ENCODE data around the gene LRRC34.

LRRC34 gene

DNA sequence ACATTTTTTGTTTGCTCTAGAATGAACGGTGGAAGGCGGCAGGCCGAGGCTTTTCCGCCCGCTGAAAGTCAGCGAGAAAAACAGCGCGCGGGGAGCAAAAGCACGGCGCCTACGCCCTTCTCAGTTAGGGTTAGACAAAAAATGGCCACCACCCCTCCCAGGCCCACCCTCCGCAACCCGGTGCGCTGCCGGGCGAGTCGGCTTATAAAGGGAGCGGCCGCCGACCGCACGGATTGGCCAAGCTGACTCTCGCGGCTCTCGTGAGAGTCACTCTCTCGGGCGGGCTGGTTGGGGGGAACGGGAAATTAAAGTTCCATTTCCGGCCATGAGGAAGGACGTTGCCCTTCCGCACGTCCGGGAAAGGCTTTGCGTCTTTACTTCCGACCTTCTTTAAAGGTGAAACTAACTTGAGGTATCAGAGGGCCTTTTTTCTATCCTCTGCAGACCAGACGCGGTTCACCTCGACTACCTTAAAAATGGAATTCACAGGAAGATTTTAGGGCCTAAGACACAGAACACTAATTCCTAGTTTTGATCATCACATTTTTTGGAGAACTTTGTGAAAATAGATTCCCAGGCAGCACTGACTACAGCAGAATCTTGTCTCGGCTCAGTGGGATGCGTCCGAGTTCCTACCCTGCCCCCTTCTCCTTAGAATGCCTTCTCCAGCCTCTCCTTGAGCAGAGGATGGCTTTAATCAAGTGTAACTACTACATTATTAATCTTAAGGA is 47.7 kb downstream of the LRRC34 start, which contains the start of gene TERC:
Gene TERC (minus strand): TSS at position 179 of the 731 bp plus-strand sequence.
- peak; percentile 84 to 88 for DNase-seq (ENCODE audit: low read depth in 2 of 2)

DNA sequence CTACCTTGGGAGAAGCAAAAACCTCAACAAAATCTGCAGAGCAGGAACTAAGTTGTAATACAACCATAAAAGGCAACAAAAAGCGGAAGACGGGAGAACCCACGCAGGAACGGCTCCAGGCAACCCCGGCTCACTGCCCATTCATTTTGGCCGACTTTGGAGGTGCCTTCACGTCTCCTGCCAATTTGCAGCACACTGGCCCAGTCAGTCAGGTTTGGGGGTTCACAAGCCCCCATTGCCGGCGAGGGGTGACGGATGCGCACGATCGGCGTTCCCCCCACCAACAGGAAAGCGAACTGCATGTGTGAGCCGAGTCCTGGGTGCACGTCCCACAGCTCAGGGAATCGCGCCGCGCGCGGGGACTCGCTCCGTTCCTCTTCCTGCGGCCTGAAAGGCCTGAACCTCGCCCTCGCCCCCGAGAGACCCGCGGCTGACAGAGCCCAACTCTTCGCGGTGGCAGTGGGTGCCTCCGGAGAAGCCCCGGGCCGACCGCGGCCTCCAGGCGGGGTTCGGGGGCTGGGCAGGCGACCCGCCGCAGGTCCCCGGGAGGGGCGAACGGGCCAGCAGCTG is 48.3 kb downstream of the LRRC34 start:
- peak in 1 of 2 donors; percentile 44 for DNase-seq (ENCODE audit: low read depth in 2 of 2)

DNA sequence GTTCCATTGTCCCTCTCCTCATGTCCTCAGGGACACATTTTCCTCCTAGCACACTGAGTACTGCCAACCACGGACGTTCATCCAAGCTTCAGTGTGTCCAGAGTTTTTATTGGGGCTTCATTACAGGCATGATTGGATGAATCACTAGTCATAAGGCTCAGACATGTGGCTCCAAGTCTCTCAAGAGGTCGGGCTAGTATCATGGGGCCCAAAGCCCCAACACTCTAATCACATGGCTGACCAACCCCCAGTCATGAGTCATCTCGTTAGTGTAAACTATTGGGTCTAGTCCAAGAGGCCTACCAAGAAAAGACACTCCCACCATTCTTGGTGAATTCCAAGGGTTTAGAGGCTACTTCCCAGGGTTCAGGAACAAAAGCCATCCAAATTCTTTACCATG is 52.2 kb downstream of the LRRC34 start:
- DNase-seq (ENCODE audit: low read depth in 2 of 2): no peak

DNA sequence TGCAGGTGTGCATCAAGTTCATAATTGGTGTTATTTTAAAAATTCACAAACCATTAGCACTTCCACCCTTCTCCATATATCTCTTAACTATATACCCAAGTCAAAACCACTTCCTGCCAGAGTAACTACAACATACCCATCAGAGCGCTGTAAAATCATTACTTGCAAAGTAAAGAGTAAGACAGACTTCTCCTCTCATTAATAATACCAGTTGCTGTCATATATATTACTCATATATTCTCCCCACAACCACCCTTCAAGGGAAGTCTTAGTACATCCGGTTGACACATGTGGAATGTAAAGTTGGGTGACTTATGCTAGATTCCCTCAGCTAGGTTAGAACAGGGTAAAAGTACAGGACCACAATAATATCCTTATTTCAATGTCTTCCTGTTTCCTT is 53.4 kb downstream of the LRRC34 start:
- DNase-seq (ENCODE audit: low read depth in 2 of 2): no peak

DNA sequence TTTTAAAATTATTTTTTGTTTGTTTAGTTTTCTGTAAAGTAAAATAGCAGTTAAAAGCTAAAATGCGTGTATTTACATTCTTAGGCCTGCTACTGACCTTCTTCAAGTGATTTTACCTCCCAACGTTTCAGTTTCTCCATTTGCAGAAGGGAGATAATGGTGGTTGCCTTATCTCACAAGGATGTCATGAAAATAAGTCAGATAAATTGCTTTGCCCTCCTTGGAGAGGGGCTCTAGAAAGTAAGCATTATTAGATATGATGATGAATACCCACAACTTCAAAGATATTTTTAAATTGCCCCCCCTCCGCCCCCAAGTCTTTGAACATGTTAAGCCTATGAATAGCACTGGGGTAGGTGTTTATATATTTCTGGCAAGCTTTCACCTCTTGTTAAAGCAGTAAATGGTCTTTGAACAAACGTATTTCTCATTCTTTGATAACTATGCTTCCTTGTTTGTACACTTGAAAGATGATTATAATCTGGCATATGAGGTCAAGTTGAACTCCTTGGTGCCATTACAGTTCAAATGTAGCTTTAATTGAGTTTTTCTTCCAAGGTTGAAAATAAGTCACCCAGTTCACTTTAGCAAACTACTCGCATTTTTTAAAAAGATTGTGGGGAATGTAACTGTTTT is 54.2 kb downstream of the LRRC34 start:
- DNase-seq (ENCODE audit: low read depth in 2 of 2): no peak

DNA sequence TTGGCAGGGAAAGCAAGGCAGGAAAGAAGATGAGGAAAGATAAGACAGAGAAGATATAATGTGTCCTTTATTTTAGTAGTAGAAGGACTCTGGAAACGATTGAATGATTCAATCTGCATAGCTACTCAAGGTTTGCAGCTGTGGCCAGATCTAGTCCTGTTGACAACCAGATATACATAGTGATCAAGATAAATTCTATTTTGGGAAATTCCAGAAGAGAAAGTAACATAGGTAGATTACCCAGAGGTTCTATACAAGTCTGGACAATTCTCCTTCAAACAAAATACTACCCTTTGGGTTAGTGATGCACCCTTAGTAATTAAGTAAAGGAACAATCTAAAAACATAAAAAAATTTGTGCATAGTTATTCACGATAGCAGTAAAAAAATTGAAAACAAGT is 57.2 kb downstream of the LRRC34 start:
- no peak for DNase-seq (ENCODE audit: low read depth in 2 of 2)

DNA sequence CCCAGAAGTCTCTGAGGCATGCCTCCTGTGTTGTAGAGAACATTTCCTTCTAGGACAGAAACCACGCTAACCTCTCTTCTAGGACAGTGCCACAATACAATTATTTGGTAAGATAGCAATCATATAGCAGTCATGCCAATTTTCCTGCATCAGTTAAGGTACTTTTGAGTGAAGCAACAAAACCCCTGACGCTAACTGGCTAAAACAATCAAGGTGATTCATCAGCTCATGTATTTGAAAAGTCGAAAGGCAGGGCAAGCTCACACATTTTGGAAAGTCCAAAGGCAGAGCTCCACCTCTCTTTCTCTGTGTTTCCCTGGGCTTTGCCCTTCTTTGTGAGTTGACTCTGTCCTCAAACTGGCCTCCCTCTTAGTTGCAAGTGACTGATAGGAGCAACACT is 58.0 kb downstream of the LRRC34 start:
- DNase-seq (ENCODE audit: low read depth in 2 of 2): no peak

DNA sequence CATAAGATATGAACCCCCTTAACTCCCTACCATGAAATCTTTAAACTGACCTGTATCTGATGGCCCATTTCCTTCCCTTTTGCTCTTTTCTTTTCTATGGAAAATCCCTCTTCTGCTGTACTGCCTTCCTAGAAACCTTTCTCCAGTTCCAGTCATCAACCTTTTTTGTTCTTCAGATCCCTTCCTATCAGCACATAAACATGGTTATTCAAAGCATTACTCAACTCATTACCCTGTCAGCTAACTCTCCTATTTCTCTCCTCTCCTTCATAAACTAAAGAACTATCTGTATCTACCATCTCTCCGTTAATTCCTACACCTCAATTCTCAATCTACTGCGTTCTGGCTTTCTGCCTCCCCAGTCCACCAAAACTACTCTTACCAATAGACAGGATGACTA is 60.8 kb downstream of the LRRC34 start:
- DNase-seq (ENCODE audit: low read depth in 2 of 2): no peak

DNA sequence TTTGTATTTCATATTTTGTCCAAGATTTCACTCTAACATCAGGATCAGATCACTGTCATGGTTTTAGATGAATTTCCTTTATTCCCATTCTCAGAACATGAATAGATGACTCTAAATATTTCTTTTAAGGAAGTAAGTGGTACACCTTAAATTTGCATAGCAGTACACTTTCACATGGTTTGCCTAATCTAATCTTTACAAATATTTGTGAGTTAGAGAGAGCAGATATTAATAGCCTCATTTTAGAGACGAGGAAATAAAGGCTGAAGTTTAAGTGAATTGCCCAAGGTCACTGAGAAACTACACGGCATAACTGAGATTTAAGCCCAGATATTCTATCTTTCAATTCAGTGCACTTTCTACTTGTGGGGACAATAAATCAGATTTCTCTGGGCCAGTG is 62.0 kb downstream of the LRRC34 start:
- no peak for DNase-seq (ENCODE audit: low read depth in 2 of 2)

DNA sequence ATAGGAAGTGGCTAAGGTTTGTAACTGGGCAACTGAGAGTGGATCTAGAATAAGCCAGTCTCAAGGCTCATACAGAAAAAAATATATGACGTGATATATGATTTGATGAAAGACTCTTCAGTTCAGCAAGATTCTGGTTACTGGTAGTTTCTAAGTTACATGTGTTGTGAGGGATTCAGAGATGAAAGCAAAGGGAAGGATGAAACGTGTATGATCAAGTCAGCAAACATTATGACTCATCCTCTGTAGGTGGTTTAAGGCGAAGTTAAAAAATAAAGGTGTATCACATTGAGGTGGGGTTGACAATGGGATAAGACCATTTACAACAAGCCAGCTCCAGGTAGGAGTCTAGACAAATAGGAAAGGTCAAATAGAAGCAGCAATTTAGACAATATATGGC is 64.0 kb downstream of the LRRC34 start:
- DNase-seq (ENCODE audit: low read depth in 2 of 2): no peak

DNA sequence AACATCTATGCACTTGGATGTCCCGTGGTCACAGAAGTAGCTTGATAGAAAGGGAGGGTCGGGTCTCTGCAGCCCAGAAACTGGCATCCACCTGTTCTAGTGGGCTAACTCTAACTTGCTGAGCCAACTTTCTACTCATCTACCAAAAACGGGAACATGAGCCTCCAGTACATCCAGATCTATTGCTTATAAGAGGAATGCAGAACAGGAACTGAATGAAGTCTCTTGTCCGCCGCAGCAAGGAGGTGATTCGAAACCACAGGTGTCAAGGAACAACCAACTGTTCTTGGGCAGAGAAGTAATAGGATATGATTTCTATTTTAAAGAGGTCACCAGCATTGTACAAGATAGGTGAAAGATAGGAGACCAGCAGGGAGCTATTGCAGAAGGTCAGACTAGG is 65.8 kb downstream of the LRRC34 start:
- DNase-seq (ENCODE audit: low read depth in 2 of 2): no peak

DNA sequence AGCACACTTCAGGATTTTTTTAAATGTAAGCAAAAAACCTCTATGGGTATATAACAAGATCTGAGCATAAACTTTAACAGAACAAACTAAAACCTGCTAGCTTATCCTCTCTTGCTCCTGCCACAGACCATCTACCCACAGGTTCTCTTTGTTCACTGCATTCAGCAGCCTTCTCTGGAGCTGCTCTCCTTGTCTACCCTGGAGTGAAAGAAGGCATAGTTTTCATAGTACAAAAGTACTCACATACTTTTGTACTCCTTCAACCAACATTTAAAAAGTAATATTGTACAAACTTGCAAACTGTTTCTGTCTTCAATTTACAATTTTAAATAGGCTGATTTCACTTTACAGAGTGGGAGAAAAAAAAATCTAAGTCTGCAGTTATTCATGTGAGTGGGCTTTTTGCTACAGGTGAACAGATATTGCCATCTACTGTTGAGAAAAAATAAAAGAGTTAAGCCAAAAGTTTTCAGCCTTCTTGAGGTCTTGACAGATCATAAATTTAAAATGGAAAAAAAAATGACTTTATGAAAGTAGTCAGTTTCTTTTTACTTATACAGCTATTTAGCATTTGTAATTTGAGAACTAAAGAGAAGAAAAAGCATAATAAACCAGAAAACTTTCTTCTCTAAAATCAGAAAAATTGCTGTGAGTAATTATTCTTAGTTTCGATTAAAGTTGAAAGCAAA is 68.2 kb downstream of the LRRC34 start:
- DNase-seq (ENCODE audit: low read depth in 2 of 2): no peak

All from stimulated activated CD8-positive, alpha-beta memory T cell treated with anti-CD3 and anti-CD28 coated beads, Interleukin-15, amount 100 ng/mL, for 4 hours (primary cell).